GM21717 (cell line): ENCODE data around the gene CERS5.

Experiments
- ATAC-seq: cut with Tn5 transposase; IDR thresholded peaks from one replicate; pipeline ENCODE4 v1.9.1; 2021; ENCODE audit warnings: mild to moderate bottlenecking, moderate library complexity; ENCODE audit not compliant: unreplicated experiment

CERS5 gene

GRCh38 chr12:50167049-50167828 is at the start of gene CERS5:
CERS5 (minus strand) TSS chr12:50167369; CDS start chr12:50167297, 72 bp downstream.
- ATAC-seq = peak; percentile 97

- no peak for ATAC-seq
Observed at GRCh38 chr12:50215033-50215432, 47.9 kb upstream of the CERS5 start.

GRCh38 chr12:50214018-50214417 is 46.8 kb upstream of the CERS5 start:
- no peak for ATAC-seq

GRCh38 chr12:50213439-50213838 is 46.3 kb upstream of the CERS5 start:
- ATAC-seq = no peak

- ATAC-seq = no peak
Observed at GRCh38 chr12:50212071-50212467, 44.9 kb upstream of the CERS5 start.

GRCh38 chr12:50211392-50212070 is 44.4 kb upstream of the CERS5 start:
- ATAC-seq = no peak

- ATAC-seq = no peak
Observed at GRCh38 chr12:50207424-50207823, 40.3 kb upstream of the CERS5 start.

GRCh38 chr12:50205648-50206047 is 38.5 kb upstream of the CERS5 start:
- ATAC-seq = no peak

- ATAC-seq = no peak
Observed at GRCh38 chr12:50203691-50204090, 36.5 kb upstream of the CERS5 start.

GRCh38 chr12:50201987-50202521 is 34.9 kb upstream of the CERS5 start:
- no peak for ATAC-seq

- ATAC-seq = no peak
Observed at GRCh38 chr12:50200552-50201273, 33.5 kb upstream of the CERS5 start.

- ATAC-seq = no peak
Observed at GRCh38 chr12:50198829-50199228, 31.7 kb upstream of the CERS5 start.

- ATAC-seq = no peak
Observed at GRCh38 chr12:50197297-50197727, 30.1 kb upstream of the CERS5 start.

- ATAC-seq = no peak
Observed at GRCh38 chr12:50196537-50196936, 29.4 kb upstream of the CERS5 start.

- no peak for ATAC-seq
Observed at GRCh38 chr12:50195832-50196231, 28.7 kb upstream of the CERS5 start.

GRCh38 chr12:50192908-50193307 is 25.7 kb upstream of the CERS5 start:
- ATAC-seq = no peak

- ATAC-seq = no peak
Observed at GRCh38 chr12:50192236-50192635, 25.1 kb upstream of the CERS5 start.

GRCh38 chr12:50190859-50191258 is 23.7 kb upstream of the CERS5 start:
- no peak for ATAC-seq

GRCh38 chr12:50188875-50189575 is 21.9 kb upstream of the CERS5 start:
- no peak for ATAC-seq

GRCh38 chr12:50188241-50188781 is 21.1 kb upstream of the CERS5 start:
- ATAC-seq = no peak
